GM04504 (cell line): ENCODE measurements around the gene DES.
"Not testable (repeated sequence)": the region's sequence is repeated elsewhere in the genome, so short reads cannot be mapped to it uniquely, and the experiment has no call there.

Source experiments
- DNase-seq: peaks from one replicate; pipeline ENCODE4 v3.0.0-alpha.2; 2012; ENCODE audit warnings: low read depth

DES gene

GRCh38 chr2:219400562-219400961 is 17.6 kb upstream of the DES start:
- no peak for DNase-seq

DNA sequence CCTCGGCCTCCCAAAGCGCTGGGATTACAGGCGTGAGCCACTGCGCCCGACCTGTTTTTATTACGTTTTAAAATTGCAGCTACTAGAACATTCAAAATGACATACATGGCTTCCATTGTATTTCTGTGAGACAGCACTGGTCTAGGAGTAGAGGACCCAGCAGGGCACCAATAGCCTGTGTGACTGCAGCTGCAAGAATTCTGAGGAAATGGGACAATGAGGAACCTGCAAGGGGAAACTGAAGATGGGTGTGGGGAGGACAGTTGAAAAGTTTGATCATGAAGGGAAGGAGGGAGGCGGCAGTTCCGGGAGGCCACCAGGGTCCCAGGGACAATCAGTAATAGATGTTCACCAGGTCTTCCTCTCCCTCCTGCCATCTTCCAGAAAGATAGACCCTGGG is 16.6 kb upstream of the DES start:
- DNase-seq = no peak

- DNase-seq = peak; percentile 57
Measured at GRCh38 chr2:219402665-219403515, 15.3 kb upstream of the DES start.

- DNase-seq = no peak
Measured at GRCh38 chr2:219403861-219404260, 14.3 kb upstream of the DES start.

- no peak for DNase-seq
Measured at GRCh38 chr2:219404291-219404910, 13.8 kb upstream of the DES start.

DNA sequence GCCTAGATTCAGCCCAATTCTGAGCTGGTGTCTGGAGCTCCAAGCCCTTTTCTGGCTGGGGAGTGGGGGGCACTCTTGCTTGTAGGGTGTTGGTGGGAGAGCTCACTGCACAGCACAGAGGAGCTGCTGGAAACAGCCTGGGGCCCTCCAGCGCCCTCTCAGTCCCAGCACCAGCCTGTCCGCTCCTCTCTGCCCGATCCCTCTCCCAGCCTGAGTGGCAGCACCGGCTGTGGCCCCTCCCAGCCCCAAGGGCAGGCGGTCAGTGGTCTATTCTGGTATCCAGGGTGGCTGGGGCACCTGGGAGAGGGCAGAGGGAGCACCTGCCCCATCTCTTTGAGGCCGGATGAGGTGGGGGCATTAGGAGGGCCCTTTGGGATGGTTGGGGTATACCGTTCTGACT is 13.2 kb upstream of the DES start:
- DNase-seq = no peak

GRCh38 chr2:219405451-219405850 is 12.7 kb upstream of the DES start:
- no peak for DNase-seq

DNA sequence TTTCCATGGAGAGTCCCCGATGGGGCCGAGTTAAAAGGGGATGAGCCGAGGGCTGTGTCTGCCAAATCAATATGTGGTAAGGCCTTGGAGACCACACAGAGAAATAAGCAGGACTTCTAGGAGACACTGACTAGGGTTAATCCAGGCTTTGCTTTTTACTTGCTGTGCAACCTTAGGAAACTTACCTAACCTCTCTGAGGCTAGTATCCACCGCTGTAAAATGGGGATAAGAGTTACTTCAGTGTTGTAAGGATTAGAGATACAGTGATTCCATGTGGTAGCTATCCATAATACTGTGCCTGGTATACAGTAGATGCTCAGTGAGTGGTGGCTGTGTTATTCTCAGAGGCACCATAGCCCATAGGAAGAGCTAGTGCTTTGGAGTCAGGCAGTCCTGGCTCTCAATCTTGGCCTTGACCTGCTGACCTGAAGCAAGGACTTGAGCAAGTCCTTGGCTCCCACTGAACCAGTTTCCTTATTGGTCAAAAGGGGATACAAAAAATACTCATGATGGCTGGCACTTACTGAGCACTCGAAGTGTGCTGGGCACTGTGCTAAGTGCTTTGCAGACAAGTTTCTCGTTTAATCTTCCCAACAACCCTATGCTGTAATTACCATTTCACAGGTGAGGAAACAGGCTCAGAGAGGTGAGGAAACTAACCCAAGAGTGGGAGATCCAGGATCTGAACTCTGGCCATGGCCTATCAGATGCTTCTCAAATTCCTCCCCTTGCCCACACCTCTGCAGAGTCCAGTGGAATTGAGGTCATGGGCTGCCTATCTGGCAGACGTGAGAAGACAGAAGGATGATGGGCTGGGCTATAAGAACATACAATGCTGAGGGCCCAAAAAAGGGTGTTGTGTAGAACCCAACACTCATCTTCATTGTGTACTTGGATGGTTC is 12.0 kb upstream of the DES start:
- no peak for DNase-seq

DNA sequence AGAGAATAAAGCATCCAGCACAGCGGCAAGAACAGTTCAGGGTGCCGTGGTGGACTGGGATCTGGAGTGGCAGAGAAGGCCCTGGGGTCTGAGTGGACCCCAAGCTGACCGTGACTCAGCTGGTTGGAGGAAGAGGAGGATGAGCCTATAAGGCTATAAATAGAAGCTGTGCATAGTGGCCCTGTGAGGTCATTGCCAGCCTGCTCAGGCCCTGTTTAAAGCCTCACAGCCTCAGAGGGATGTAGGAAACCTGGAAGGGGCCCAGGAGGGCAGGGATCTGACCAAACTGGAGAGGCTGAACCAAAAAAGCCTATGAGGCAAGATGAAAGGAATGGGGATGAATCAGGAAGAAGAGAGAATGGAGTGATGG is 11.3 kb upstream of the DES start:
- DNase-seq = peak; percentile 90

GRCh38 chr2:219407343-219407742 is 10.8 kb upstream of the DES start:
- DNase-seq = not testable (repeated sequence)

- no peak for DNase-seq
Measured at GRCh38 chr2:219408204-219408603, 10.0 kb upstream of the DES start.

DNA sequence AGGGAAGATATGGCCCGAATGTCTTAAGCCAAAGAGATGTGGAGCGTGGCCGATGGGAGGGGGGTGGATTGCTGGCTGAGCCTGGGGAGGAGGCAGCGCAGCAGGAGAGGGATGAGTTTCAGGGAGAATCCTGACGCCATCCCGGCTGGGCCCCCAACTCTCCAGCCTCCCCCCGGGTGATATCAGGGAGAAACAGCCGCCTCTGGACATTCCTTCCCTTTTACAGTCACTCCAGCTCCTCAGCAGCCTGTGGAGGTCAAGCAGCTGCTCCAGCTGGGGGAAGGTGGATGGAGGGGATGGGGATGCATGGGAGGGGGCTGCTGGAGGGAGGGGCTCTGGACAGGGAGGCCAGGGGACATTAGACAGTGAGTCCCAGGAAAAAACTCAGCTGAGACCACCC is 9.5 kb upstream of the DES start:
- DNase-seq = no peak

GRCh38 chr2:219409619-219410018 is 8.6 kb upstream of the DES start:
- no peak for DNase-seq

DNA sequence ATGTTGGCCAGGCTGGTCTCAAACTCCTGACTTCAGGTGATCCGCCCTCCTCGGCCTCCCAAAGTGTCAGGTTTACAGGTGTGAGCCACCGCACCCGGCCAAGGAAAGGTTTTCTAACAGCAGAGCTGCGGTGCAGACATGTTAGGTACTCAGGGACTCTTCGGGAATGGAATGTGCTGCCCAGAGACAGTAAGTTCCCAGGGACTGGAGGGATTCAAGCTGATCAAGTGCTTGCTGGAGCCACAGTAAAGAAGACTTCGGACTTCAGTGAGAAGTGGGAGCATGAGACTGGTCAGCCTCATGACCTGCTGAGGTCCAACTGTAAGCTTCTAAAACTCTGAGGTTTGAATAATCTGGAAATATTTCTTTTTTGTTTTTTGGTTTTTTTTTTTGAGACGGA is 7.8 kb upstream of the DES start:
- DNase-seq = no peak

DNA sequence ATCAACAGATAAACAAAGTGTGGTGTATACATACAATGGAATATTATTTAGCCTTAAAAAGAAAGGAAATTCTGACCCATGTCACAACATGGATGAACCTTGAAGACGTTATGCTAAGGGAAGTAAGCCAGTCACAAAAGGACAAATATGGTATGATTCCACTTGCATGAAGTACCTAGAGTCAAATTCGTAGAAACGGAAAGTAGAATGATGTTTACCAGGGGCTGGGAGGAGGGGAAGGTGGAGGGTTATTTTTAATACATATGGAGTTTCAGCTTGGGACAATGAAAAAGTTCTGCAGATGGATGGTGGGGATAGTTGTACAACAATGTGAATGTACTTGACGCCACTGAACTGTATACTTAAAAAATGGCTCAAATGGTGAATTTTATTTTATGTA is 3.3 kb upstream of the DES start:
- DNase-seq = no peak

DNA sequence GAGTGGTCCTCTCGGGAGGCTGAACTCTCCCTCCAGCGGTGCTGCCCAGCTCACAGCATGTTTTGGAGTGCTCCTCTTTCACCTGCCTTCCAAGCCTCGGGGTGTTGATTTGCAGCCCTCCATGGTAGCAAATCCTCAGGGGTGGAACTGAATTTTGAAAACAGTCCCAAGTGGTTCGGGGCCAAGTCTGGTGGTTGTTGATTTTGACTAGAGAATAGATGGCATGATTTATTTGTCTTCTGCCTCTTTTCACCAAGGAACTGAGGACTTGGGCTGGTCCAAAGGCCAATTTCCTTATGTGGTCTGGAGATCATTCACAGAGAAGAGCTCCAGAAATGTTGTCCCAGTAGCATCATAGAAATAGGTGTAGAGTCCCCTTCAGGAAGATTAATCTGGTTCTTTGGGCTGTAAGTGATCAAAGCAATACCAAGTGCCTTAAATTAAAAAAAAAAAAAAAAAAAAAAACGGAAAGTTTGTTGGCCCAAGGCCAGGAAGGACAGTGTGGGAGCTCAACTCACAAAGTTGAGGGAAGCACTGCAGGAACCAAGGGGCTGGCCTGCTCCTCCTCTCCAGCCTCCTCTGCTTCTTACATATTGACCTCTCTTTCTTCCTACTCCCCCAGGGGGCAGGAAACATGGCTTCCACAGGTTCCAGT is 2.5 kb upstream of the DES start:
- DNase-seq = no peak

GRCh38 chr2:219416235-219416602 is 2.0 kb upstream of the DES start:
- DNase-seq = no peak

DNA sequence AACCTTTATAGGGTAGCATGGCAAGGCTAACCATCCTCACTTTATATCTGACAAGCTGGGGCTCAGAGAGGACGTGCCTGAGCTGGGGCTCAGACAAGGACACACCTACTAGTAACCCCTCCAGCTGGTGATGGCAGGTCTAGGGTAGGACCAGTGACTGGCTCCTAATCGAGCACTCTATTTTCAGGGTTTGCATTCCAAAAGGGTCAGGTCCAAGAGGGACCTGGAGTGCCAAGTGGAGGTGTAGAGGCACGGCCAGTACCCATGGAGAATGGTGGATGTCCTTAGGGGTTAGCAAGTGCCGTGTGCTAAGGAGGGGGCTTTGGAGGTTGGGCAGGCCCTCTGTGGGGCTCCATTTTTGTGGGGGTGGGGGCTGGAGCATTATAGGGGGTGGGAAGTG is 1.2 kb upstream of the DES start:
- DNase-seq = no peak

DNA sequence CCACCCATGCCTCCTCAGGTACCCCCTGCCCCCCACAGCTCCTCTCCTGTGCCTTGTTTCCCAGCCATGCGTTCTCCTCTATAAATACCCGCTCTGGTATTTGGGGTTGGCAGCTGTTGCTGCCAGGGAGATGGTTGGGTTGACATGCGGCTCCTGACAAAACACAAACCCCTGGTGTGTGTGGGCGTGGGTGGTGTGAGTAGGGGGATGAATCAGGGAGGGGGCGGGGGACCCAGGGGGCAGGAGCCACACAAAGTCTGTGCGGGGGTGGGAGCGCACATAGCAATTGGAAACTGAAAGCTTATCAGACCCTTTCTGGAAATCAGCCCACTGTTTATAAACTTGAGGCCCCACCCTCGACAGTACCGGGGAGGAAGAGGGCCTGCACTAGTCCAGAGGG is 803 bp upstream of the DES start:
- DNase-seq = no peak

DNA sequence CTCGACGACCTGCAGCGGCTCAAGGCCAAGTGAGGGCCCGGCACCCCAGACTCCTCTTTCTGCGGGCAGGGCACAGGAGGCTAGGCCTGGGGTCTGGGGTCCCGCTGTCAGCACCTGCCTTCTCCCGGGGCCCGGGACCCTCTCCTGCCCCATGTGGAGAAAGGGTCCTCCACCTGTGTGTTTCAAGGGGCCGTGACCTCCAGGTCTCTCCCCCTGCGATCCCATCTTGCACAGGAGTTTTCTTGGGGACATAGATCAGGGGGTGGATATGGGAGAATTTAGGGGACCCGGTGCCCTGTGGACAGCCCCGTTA is 791 bp downstream of the DES start:
- no peak for DNase-seq

- DNase-seq = no peak
Measured at GRCh38 chr2:219419331-219420197, 1.4 kb downstream of the DES start.

GRCh38 chr2:219420687-219421086 is 2.5 kb downstream of the DES start:
- no peak for DNase-seq
